ENCODE results near the gene F2.

DNA sequence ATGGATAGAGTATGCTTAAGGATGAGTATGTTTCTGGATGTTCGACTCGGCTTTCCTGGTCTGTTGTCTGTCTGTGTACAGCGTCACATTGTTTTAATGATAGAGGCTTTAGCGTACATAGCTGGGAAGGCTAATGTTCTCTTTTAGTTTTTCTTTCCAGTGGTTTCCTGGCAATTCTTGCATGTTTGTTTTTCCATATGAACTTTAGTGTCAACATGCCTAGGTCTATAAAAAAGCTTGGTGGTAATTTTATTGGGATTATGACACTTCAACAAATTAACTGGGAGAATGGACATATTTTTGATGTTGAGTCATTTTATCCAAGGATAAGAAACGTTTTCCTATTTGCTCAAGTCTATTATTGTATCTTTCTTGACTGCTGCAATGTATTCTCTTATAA, 17.6 kb downstream of the F2 start:
- TF ChIP-seq, protein P1, sequence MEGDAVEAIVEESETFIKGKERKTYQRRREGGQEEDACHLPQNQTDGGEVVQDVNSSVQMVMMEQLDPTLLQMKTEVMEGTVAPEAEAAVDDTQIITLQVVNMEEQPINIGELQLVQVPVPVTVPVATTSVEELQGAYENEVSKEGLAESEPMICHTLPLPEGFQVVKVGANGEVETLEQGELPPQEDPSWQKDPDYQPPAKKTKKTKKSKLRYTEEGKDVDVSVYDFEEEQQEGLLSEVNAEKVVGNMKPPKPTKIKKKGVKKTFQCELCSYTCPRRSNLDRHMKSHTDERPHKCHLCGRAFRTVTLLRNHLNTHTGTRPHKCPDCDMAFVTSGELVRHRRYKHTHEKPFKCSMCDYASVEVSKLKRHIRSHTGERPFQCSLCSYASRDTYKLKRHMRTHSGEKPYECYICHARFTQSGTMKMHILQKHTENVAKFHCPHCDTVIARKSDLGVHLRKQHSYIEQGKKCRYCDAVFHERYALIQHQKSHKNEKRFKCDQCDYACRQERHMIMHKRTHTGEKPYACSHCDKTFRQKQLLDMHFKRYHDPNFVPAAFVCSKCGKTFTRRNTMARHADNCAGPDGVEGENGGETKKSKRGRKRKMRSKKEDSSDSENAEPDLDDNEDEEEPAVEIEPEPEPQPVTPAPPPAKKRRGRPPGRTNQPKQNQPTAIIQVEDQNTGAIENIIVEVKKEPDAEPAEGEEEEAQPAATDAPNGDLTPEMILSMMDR (IDR thresholded peaks at IDR 0.05; ENCODE audit: low read depth, low read length, poor library complexity, severe bottlenecking), result no peak
- TF ChIP-seq EZH2phosphoT487 (IDR thresholded peaks at IDR 0.05; ENCODE audit: borderline replicate concordance, low read length), result no peak
